Testis (tissue), 3 donors: ENCODE results near the gene ARRB2. TPM values are rescaled to one million over a fixed set of nuclear protein-coding genes. Genes with fewer than 3 reads are reported as not detected.

Source experiments
- DNase-seq: peaks from one replicate; pipeline ENCODE4 v3.0.0-alpha.2; 2019
- H3K27ac ChIP-seq, 2 donors: fragments of 200-600 bp; sonication (generic); one replicate each; pipeline ENCODE4 v1.5.1; 2019
- H3K27me3 ChIP-seq: fragments of 200-600 bp; sonication (generic); one replicate; pipeline ENCODE4 v1.5.1; 2019
- H3K36me3 ChIP-seq: fragments of 200-600 bp; sonication (generic); one replicate; pipeline ENCODE4 v1.5.1; 2017; ENCODE audit warnings: low read depth; ENCODE audit errors: missing control alignments
- H3K4me1 ChIP-seq: fragments of 200-600 bp; sonication (generic); one replicate; pipeline ENCODE4 v1.5.1; 2019
- H3K4me3 ChIP-seq, 2 donors: fragments of 200-600 bp; sonication (generic); one replicate each; pipeline ENCODE4 v1.5.1; 2017 to 2019
- H3K9me3 ChIP-seq: fragments of 200-600 bp; sonication (generic); one replicate; pipeline ENCODE4 v1.5.1; 2017
- POLR2A ChIP-seq: fragments of 450-650 bp; IDR thresholded peaks from one replicate; pipeline ENCODE4 v1.6.1; 2017; ENCODE audit warnings: antibody characterized with exemption, mild to moderate bottlenecking, moderate library complexity
- WGBS, 2 donors: methylation state at CpG; one replicate each; pipeline ENCODE4 v1.1.5; 2018; 5-methylcytosine and 5-hydroxymethylcytosine counted together
- intact Hi-C: fragments of 100-400 bp; cut with DNase I; formaldehyde crosslinking; loops from one replicate; pipeline ENCODE4 v1.15.1; 2023; ENCODE audit warnings: low total_unique reads
- polyA plus RNA-seq: library from polyadenylated mRNA; stranded (reverse); fragments of 350-450 nt; fragmentation: Illumina TruSeq; extraction: RNeasy Lipid Tissue Mini Kit (QIAGEN cat#74804); gene quantifications from one replicate; pipeline ENCODE4 v1.2.3, GENCODE V29; 2014; ENCODE audit warnings: low read depth, low replicate concordance; ENCODE audit not compliant: insufficient read depth
- total RNA-seq, 2 donors: library from RNA; depleted of rRNA; stranded (reverse); fragments of >200 nt; gene quantifications; one replicate each; pipeline ENCODE4 v1.2.3, GENCODE V29; 2016
- TF ChIP-seq, protein P1 (sequence below), 3 experiments: fragments of 450-650 bp in 2 of 3; fragments of 200-600 bp in 1 of 3; sonication (generic) in 1 of 3; IDR thresholded peaks; one replicate each; pipeline ENCODE4 v1.5.1; 2016 to 2019; ENCODE audit warnings: antibody characterized with exemption in 3 of 3, mild to moderate bottlenecking in 2 of 3, moderate library complexity in 1 of 3

Gene ARRB2
- total and polyA plus RNA-seq, 3 donors from 2014 or later = 13.5 to 23.0 (median 19.5) TPM

DNA sequence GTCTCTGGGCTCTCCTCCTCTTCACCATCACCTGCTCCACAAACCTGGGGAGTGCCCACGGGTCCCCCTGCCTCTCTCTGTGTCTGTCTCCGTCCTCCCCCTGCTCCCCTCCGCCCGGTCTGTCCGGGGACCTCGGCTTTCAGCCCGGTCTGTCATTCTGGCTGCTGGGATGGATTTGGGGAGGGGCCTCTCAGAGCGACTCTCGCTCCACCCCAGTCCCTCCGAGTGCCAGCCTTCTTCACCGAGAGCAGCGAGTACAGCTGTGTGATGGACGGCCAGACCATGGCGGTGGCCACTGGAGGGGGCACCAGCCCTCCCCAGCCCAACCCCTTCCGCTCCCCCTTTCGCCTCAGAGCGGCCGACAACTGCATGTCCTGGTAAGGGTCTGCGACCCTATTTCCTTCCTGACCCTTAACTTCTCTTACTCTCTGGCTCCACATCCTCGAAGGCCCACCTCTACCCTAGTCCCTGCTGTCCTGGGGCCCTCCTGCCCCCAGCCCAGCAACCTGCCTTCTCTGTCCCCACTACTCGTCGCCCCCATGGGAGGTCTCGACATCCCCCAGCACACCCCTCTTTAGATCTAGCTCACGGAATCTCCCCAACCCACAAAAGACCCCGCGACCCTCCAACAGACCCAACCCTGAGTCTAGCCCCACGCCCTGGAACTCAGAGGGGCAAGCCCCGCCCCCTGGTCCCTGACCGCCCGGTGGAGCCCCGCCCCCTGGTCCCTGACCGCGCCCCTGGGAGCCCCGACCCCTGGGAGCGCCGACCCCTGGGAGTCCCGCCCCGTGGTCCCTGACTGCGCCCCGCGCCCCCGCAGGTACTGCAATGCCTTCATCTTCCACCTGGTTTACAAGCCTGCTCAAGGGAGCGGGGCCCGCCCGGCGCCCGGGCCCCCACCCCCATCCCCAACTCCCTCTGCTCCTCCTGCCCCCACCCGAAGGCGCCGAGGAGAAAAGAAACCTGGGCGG lies 34.9 kb downstream of the ARRB2 start:
- Histone ChIP-seq H3K36me3 (no peaks in the 10 kb centered on the region), H3K4me1 (no peaks in the 10 kb centered on the region), H3K9me3 (no peaks in the 10 kb centered on the region), H3K27ac (no peak overlapping the region), H3K27me3 (no peaks in the 10 kb centered on the region), H3K4me3 (peak overlapping the region in 1 of 2 donors; percentile 43)
- no peak for TF ChIP-seq POLR2A
- TF ChIP-seq, protein P1, sequence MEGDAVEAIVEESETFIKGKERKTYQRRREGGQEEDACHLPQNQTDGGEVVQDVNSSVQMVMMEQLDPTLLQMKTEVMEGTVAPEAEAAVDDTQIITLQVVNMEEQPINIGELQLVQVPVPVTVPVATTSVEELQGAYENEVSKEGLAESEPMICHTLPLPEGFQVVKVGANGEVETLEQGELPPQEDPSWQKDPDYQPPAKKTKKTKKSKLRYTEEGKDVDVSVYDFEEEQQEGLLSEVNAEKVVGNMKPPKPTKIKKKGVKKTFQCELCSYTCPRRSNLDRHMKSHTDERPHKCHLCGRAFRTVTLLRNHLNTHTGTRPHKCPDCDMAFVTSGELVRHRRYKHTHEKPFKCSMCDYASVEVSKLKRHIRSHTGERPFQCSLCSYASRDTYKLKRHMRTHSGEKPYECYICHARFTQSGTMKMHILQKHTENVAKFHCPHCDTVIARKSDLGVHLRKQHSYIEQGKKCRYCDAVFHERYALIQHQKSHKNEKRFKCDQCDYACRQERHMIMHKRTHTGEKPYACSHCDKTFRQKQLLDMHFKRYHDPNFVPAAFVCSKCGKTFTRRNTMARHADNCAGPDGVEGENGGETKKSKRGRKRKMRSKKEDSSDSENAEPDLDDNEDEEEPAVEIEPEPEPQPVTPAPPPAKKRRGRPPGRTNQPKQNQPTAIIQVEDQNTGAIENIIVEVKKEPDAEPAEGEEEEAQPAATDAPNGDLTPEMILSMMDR (IDR thresholded peaks at IDR 0.05) = no peak
- 20 to 23% methylated on average over 32 to 48 of the region's 51 CpGs for WGBS, 2 donors
- intact Hi-C loops = no loop called here
- DNase-seq = no peak

DNA sequence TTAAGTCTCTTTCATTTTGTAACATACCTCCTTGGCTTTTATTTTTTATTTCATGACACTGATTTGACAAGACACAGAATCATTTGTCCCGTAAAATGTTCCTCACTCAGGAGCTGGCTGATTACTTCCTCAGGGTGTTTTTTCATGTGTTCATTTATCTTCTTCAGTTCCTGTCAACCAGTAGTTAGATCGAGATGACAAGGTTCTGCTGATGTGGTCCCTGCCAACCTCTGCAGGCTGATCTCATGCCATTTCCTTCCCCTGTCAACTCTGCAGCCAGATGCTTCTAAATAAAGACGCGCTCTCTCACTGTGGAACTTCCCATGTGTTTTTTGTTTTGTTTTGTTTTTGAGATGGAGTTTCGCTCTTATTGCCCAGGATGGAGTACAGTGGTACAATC lies 37.4 kb downstream of the ARRB2 start:
- Histone ChIP-seq H3K4me3 (no peak overlapping the region), H3K27me3 (no peaks in the 10 kb centered on the region), H3K27ac (no peak overlapping the region), H3K36me3 (no peaks in the 10 kb centered on the region), H3K4me1 (no peaks in the 10 kb centered on the region), H3K9me3 (no peaks in the 10 kb centered on the region)
- TF ChIP-seq POLR2A = no peak
- TF ChIP-seq, protein P1 (IDR thresholded peaks at IDR 0.05) = no peak
- intact Hi-C loops = no loop called here
- 68 to 71% methylated on average over 5 of the region's 5 CpGs for WGBS, 2 donors
- DNase-seq = no peak

DNA sequence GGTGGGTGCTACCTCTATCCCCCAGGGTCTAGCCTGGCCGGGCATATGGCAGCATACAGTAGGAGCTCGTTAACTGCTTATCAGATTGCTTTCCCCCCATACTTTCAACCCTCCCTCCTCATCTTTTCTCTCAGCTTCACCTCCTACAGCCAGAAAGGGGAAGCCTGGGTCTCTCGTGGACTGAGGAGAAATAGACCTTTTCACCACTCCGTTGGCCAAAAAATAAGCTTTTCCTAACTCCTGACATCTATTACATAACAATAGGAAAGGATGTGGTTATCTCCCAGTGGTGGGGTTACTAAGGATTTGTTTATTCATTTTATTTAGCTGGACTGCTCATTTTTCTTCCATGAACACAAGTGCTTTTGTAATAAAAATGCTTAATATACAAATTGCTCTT lies 38.3 kb downstream of the ARRB2 start:
- 61 to 63% methylated on average over 4 of the region's 4 CpGs for WGBS, 2 donors

DNA sequence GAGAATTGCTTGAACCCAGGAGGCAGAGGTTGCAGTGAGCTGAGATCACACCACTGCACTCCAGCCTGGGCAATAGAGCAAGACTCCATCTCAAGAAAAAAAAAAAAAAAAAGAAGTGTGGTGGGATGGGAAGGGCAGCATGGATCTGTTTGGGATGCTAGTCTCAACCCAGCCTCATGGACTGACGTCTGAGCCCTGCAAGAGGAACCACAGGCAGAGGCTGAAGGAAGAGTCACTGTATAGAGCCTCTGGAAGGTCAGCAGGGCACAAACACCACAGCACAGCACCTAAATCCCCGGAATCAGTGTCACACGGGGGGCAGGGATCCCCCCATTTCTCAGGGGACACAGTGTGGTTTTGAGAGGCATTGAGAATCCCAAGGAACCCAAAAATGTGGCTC lies 40.2 kb downstream of the ARRB2 start:
- Histone ChIP-seq H3K27me3 (no peaks in the 10 kb centered on the region), H3K36me3 (no peaks in the 10 kb centered on the region), H3K27ac (no peak overlapping the region), H3K9me3 (no peaks in the 10 kb centered on the region), H3K4me1 (no peaks in the 10 kb centered on the region), H3K4me3 (no peak overlapping the region)
- intact Hi-C loops = no loop called here
- DNase-seq = no peak
- 53 to 68% methylated on average over 3 of the region's 3 CpGs for WGBS, 2 donors
- TF ChIP-seq, protein P1 (IDR thresholded peaks at IDR 0.05) = no peak
- TF ChIP-seq POLR2A = no peak

More for the DNA sequence above, 38.3 kb downstream of the ARRB2 start:
- H3K36me3 ChIP-seq = no peaks in the 10 kb centered on the region
- no peaks in the 10 kb centered on the region for H3K4me1 ChIP-seq
- H3K27me3 ChIP-seq = no peaks in the 10 kb centered on the region
- no peak overlapping the region for H3K4me3 ChIP-seq
- no peak for DNase-seq
- no peak overlapping the region for H3K27ac ChIP-seq
- intact Hi-C loops = no loop called here
- TF ChIP-seq POLR2A = no peak
- TF ChIP-seq, protein P1 (IDR thresholded peaks at IDR 0.05) = no peak
- H3K9me3 ChIP-seq = no peaks in the 10 kb centered on the region
